C4-2B (cell line): Measurements from ENCODE around the gene FUT3.

ENCODE experiments used
- ZFX ChIP-seq: fragments of 450-650 bp; IDR thresholded peaks from 2 replicates; pipeline ENCODE4 v1.6.1; 2017
- TF ChIP-seq, protein P1 (sequence below): fragments of 450-650 bp; conservative IDR thresholded peaks from 2 replicates; pipeline ENCODE4 v1.5.1; 2017; ENCODE audit warnings: mild to moderate bottlenecking

DNA sequence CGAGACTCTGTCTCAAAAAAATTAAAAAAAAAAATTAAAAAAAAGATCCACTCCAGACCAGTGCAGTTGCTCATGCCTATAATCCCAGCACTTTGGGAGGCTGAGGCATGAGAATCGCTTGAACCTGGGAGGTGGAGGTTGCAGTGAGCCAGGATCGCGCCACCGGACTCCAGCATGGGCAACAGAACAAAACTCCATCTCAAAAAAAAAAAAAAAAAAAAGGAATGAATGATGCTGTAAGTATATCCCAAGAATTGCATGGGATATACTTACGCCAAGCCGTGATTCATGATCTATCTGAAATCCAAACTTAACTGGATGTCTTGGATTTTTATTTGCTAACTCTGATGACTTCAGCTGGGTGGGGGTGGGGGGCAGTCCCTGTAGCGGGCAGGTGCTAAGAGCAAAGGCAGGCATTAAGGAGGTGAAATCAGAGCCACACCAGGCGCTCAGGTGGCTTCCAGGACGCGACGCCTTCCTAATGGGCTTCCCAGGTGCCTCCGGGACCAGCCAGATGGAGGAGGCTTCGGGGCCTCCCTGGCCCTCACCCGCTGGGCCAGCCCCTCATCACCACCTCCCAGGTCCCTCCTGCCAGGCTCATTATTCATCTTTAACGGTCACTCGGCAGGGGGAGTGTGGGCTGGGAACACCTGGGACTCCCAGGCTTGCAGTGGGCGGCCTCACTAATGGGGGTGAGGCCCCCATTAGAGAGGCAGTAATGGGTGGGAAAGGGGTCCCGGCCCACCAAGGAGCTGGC, 30.5 kb upstream of the FUT3 start:
- TF ChIP-seq, protein P1, sequence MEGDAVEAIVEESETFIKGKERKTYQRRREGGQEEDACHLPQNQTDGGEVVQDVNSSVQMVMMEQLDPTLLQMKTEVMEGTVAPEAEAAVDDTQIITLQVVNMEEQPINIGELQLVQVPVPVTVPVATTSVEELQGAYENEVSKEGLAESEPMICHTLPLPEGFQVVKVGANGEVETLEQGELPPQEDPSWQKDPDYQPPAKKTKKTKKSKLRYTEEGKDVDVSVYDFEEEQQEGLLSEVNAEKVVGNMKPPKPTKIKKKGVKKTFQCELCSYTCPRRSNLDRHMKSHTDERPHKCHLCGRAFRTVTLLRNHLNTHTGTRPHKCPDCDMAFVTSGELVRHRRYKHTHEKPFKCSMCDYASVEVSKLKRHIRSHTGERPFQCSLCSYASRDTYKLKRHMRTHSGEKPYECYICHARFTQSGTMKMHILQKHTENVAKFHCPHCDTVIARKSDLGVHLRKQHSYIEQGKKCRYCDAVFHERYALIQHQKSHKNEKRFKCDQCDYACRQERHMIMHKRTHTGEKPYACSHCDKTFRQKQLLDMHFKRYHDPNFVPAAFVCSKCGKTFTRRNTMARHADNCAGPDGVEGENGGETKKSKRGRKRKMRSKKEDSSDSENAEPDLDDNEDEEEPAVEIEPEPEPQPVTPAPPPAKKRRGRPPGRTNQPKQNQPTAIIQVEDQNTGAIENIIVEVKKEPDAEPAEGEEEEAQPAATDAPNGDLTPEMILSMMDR: no peak
- TF ChIP-seq ZFX: no peak
